Measurements from ENCODE around the gene CLK3. TPM values are rescaled to one million over a fixed set of nuclear protein-coding genes. Genes with fewer than 3 reads are reported as not detected.

The CLK3 gene
- total and polyA plus RNA-seq, 2 of the 13 experiments (the other 11 are each of a cell fraction or from before 2014, with no cell fraction given): 41.5 to 82.0 TPM

DNA sequence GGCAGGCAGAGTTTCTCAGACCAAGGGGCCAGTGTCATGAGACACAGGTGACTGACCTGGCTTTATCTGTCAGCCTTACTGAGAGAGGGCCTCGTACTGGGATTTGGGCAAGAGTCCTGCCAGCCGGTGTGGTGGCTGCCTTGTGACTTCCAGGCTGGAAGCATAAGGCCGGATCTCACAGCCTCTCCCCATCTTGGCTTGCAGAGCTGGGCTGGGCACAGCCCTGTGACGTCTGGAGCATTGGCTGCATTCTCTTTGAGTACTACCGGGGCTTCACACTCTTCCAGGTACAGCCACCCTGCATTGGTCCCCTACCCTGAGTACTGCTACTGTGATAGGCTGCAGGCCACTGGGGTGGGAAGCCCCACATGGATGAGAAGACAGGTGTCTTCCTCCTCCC lies 12.1 kb downstream of the CLK3 start:
- H3K4me2 ChIP-seq (ENCODE audit: low read depth, low read length): no peak overlapping the region
- no peak overlapping the region for H3K4me3 ChIP-seq (replicated peaks in 1 of 3; ENCODE audit: insufficient read depth in 1 of 3, low read depth in 2 of 3, low read length in 3 of 3)
- H3K4me1 ChIP-seq (ENCODE audit: insufficient read depth, low read length): peaks cover 20% of the 10 kb centered on the region
- BruUV-seq (replicated peaks): no TSS peak
- H3K27me3 ChIP-seq (ENCODE audit: control insufficient read depth in 1 of 2, insufficient read depth in 2 of 2, low read length in 2 of 2): no peaks in the 10 kb centered on the region
- POLR2A ChIA-PET: no interaction called here
- no peak overlapping the region for H2AFZ ChIP-seq (ENCODE audit: low read length)
- H3K27ac ChIP-seq (ENCODE audit: extremely low read length, insufficient read depth, low read length): no peak overlapping the region
- peaks cover 21% of the 10 kb centered on the region for H4K20me1 ChIP-seq (ENCODE audit: insufficient read depth, low read length)
- FAIRE-seq (no peak), ATAC-seq (no peak), DNase-seq (ENCODE audit: low spot score) (no peak)
- no peaks in the 10 kb centered on the region for H3K9me3 ChIP-seq (ENCODE audit: low read length)
- H3K36me3 ChIP-seq (replicated peaks in 1 of 2; ENCODE audit: control insufficient read depth in 1 of 2, insufficient read depth in 2 of 2, low read length in 2 of 2): peaks cover 66 to 87% of the 10 kb centered on the region in 2 experiments
- WGBS (ENCODE audit: low lambda C conversion rate): 83% methylated on average over 1 of the region's 5 CpGs
- CTCF ChIA-PET (ENCODE audit: low intra/inter-chr PET ratio, low total read pairs): no interaction called here
- H3K79me2 ChIP-seq (ENCODE audit: insufficient read depth, low read length): no peaks in the 10 kb centered on the region
- intact Hi-C loops (cut with micrococcal nuclease; ENCODE audit: unreplicated experiment): no loop called here
- no peak overlapping the region for H3K9ac ChIP-seq (ENCODE audit: insufficient read depth, low read depth, low read length)
- TF ChIP-seq POLR2AphosphoS2 (IDR thresholded peaks at IDR 0.05; ENCODE audit: low read depth, low read length) (peak; percentile 2; the same call in 1 of the 2 replicates), AGO2 (optimal IDR thresholded peaks at IDR 0.05; ENCODE audit: low read depth, low read length) (peak; percentile 38), HNF1B (CRISPR knock-in tag; IDR thresholded peaks at IDR 0.05) (no peak)
- in situ Hi-C loops (cut with HindIII; ENCODE audit: extremely low pct_ligation_motif_present, low pct_unique_long_range_greater_than_20kb): no loop called here

DNA sequence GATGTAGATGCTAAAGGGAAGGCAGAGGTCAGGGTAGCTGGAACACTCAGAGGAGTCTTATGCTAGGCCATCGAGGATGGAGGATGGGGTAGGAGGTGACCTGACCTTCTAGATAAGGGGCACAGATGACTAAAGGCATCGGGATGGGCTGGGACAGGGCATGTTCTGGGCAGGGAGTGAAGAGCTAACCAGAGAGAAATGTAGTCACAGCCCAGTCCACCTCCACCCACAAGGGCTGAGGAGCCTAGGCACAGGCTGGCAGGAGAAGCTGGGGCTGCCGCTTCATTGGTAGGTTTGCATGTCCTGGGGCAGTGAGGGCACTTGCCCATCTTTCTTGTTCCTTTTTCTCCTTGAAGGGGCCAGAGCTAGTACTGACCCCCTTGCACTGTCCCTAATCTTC lies 12.6 kb downstream of the CLK3 start:
- no peaks in the 10 kb centered on the region for H3K9me3 ChIP-seq (ENCODE audit: low read length)
- POLR2A ChIA-PET: interaction anchor here (0.6 to 1.1 kb wide), 2 partner anchors 97 to 132 kb away, joined by 3 to 5 read pairs; no protein-coding TSS in a partner anchor
- H3K27me3 ChIP-seq (ENCODE audit: control insufficient read depth in 1 of 2, insufficient read depth in 2 of 2, low read length in 2 of 2): no peaks in the 10 kb centered on the region
- WGBS (ENCODE audit: low lambda C conversion rate): 87% methylated on average over 3 of the region's 3 CpGs
- no peak overlapping the region for H3K4me3 ChIP-seq (replicated peaks in 1 of 3; ENCODE audit: insufficient read depth in 1 of 3, low read depth in 2 of 3, low read length in 3 of 3)
- H3K36me3 ChIP-seq (replicated peaks in 1 of 2; ENCODE audit: control insufficient read depth in 1 of 2, insufficient read depth in 2 of 2, low read length in 2 of 2): peaks cover 66 to 87% of the 10 kb centered on the region in 2 experiments
- H3K4me1 ChIP-seq (ENCODE audit: insufficient read depth, low read length): peaks cover 20% of the 10 kb centered on the region
- H3K79me2 ChIP-seq (ENCODE audit: insufficient read depth, low read length): no peaks in the 10 kb centered on the region
- no peak overlapping the region for H2AFZ ChIP-seq (ENCODE audit: low read length)
- ATAC-seq: no peak
- intact Hi-C loops (cut with micrococcal nuclease; ENCODE audit: unreplicated experiment): no loop called here
- H4K20me1 ChIP-seq (ENCODE audit: insufficient read depth, low read length): peaks cover 21% of the 10 kb centered on the region
- FAIRE-seq: no peak
- in situ Hi-C loops (cut with HindIII; ENCODE audit: extremely low pct_ligation_motif_present, low pct_unique_long_range_greater_than_20kb): no loop called here
- no peak overlapping the region for H3K9ac ChIP-seq (ENCODE audit: insufficient read depth, low read depth, low read length)
- peak; percentile 9 for TF ChIP-seq RBM22 (optimal IDR thresholded peaks at IDR 0.05; ENCODE audit: low read length)
- TF ChIP-seq ELF4 (CRISPR knock-in tag; IDR thresholded peaks at IDR 0.05; ENCODE audit: borderline replicate concordance): no peak
- BruUV-seq (replicated peaks): no TSS peak
- no peak overlapping the region for H3K27ac ChIP-seq (ENCODE audit: extremely low read length, insufficient read depth, low read length)
- DNase-seq (ENCODE audit: low spot score): no peak
- H3K4me2 ChIP-seq (ENCODE audit: low read depth, low read length): no peak overlapping the region
- CTCF ChIA-PET (ENCODE audit: low intra/inter-chr PET ratio, low total read pairs): no interaction called here
